BE2C (cell line): ENCODE results near the gene TAF9.
"Not testable (repeated sequence)": the region's sequence is repeated elsewhere in the genome, so short reads cannot be mapped to it uniquely, and the experiment has no call there.

Experiments
- DNase-seq: peaks from one replicate; pipeline ENCODE4 v3.0.0-alpha.2; 2020
- H3K27me3 ChIP-seq: fragments of 250-450 bp; sonication (Bioruptor Pico); 2 replicates; pipeline ENCODE4 v1.5.1; 2020; ENCODE audit warnings: mild to moderate bottlenecking
- H3K36me3 ChIP-seq: fragments of 250-450 bp; sonication (Bioruptor Pico); 2 replicates; pipeline ENCODE4 v1.5.1; 2020; ENCODE audit warnings: mild to moderate bottlenecking
- H3K4me1 ChIP-seq: fragments of 250-450 bp; sonication (Bioruptor Pico); 2 replicates; pipeline ENCODE4 v1.5.1; 2020
- H3K4me3 ChIP-seq: 2 replicates; pipeline ENCODE4 v1.5.1; 2011; ENCODE audit warnings: low read depth, low read length
- H3K9me3 ChIP-seq: fragments of 250-450 bp; sonication (Bioruptor Pico); 2 replicates; pipeline ENCODE4 v1.5.1; 2020
- TF ChIP-seq, protein P1 (sequence below): IDR thresholded peaks from 2 replicates; pipeline ENCODE4 v1.5.1; 2012; ENCODE audit warnings: mild to moderate bottlenecking, low read depth, low read length

The TAF9 gene

DNA sequence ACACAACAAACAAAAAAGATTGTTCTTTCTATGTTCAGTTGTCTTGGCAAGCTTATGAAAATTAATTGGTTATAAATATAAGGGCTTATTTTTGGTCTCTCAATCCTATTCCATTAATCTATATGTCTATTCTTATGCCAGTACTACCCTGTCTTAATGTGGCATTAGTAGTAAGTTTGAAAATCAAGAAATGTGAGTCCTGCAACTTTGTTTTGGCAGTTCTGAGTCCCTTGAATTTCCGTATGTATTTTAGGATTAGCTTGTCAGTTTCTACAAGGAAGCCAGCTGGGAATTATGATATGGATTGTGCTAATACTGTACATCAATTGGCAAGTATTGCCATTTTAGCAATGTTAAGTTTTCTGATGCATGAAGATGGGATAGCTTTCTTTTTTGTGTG is 26.2 kb downstream of the TAF9 start:
- H3K36me3 ChIP-seq: no peaks in the 10 kb centered on the region
- TF ChIP-seq, protein P1, sequence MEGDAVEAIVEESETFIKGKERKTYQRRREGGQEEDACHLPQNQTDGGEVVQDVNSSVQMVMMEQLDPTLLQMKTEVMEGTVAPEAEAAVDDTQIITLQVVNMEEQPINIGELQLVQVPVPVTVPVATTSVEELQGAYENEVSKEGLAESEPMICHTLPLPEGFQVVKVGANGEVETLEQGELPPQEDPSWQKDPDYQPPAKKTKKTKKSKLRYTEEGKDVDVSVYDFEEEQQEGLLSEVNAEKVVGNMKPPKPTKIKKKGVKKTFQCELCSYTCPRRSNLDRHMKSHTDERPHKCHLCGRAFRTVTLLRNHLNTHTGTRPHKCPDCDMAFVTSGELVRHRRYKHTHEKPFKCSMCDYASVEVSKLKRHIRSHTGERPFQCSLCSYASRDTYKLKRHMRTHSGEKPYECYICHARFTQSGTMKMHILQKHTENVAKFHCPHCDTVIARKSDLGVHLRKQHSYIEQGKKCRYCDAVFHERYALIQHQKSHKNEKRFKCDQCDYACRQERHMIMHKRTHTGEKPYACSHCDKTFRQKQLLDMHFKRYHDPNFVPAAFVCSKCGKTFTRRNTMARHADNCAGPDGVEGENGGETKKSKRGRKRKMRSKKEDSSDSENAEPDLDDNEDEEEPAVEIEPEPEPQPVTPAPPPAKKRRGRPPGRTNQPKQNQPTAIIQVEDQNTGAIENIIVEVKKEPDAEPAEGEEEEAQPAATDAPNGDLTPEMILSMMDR: no peak

GRCh38 chr5:69341520-69342161 is 27.7 kb downstream of the TAF9 start:
- Histone ChIP-seq H3K27me3 (no peaks in the 10 kb centered on the region), H3K4me3 (no peak overlapping the region), H3K9me3 (no peaks in the 10 kb centered on the region), H3K4me1 (no peaks in the 10 kb centered on the region), H3K36me3 (no peaks in the 10 kb centered on the region)
- TF ChIP-seq, protein P1: no peak
- DNase-seq: no peak

More for the DNA sequence above, 26.2 kb downstream of the TAF9 start:
- no peak overlapping the region for H3K4me3 ChIP-seq
- no peaks in the 10 kb centered on the region for H3K27me3 ChIP-seq
- no peaks in the 10 kb centered on the region for H3K9me3 ChIP-seq
- no peaks in the 10 kb centered on the region for H3K4me1 ChIP-seq
- no peak for DNase-seq

GRCh38 chr5:69335341-69335935 is 33.9 kb downstream of the TAF9 start:
- Histone ChIP-seq H3K4me3 (no peak overlapping the region), H3K9me3 (no peaks in the 10 kb centered on the region), H3K4me1 (no peaks in the 10 kb centered on the region), H3K36me3 (no peaks in the 10 kb centered on the region), H3K27me3 (no peaks in the 10 kb centered on the region)
- TF ChIP-seq, protein P1: no peak
- DNase-seq: no peak

DNA sequence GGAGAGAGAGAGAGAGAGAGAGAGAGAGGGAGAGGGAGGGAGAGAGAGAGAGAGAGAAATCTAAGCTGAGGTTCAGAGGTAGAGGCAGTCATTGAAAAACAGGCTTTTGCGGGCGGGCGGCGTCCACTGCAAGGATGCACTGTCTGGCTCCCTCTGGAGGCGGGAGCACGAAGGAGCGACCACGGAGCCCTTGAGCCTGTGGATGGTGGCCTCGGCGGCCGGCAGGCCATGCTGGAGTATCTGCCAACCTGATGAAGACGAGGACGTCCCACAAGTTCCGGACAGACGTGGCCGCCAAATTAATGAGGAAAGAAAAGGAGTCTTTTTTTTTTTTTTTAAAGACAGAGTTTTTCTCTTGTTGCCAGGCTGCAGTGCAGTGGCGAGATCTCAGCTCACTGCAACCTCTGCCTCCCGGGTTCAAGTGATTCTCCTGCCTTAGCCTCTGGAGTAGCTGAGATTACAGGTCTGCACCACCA is 34.5 kb downstream of the TAF9 start:
- Histone ChIP-seq H3K9me3 (no peaks in the 10 kb centered on the region), H3K27me3 (no peaks in the 10 kb centered on the region), H3K4me1 (no peaks in the 10 kb centered on the region), H3K36me3 (no peaks in the 10 kb centered on the region), H3K4me3 (no peak overlapping the region)
- DNase-seq: peak; percentile 91
- TF ChIP-seq, protein P1: peak; percentile 82

DNA sequence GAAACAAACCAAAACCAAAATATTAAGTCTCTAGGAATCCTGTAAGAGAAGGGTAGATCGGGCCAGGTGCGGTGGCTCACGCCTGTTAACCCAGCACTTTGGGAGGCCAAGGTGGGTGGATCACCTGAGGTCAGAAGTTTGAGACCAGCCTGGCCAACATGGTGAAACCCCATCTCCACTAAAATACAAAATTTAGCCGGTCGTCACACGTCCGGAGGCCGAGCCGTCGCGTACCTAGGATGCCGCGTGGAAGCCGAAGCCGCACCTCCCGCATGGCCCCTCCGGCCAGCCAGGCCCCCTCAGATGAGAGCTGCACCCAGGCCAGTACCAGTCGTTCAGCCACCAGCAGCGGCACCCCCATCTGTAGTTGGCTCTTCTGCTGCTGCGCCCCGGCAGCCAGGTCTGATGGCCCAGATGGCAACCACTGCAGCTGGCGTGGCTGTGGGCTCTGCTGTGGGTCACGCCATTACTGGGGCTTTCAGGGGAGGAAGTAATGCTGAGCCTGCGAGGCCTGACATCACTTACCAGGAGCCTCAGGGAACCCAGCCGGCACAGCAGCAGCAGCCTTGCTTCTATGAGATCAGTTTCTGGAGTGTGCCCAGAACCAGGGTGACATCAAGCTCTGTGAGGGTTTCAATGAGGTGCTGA is 35.5 kb downstream of the TAF9 start:
- DNase-seq: peak; percentile 17
- not testable (repeated sequence) for H3K27me3 ChIP-seq, H3K9me3 ChIP-seq

DNA sequence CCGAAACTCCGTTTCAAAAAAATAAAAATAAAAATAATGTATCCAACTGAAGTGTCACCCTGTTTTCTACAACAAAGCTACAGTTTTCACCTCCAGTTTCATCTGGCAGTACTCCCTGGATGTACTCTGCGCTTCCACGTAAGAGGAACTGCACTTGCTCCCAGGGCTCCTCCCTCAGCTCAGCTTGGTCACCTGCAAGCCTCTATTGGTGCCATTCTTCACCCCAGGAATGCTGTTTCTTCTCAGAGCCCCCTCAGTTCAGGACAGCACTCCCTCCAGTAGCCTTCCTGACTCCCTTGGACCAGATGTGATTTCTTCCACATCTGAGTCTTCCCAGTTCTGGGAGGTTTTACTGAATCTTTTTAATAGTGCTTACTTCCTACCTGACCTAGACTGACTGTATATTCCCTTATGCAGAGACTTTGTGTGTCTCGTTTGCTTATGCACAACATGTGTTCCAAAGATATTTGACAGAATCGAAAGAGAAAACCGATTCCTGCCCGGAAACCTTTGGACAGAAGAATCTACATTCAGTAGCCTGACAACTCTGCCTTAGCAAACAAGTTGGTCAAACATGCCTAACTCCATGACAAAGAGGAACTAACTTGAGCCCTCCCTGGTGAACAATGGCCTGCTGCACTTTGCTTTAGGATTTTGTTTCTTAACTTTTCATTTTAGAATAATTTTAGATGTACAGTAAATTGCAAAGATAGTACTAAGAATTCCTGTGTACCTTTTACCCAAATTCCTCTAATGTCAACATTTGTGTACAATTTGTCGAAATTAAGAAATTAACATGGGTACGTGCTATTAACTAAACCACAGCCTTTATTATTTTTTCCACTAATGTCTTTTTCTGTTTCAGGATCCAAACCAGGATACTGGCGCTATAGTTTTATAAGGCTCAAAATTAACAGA is 37.5 kb downstream of the TAF9 start:
- H3K36me3 ChIP-seq: no peaks in the 10 kb centered on the region
- TF ChIP-seq, protein P1: no peak
- no peaks in the 10 kb centered on the region for H3K27me3 ChIP-seq
- no peaks in the 10 kb centered on the region for H3K9me3 ChIP-seq
- no peak for DNase-seq
- no peaks in the 10 kb centered on the region for H3K4me1 ChIP-seq
- H3K4me3 ChIP-seq: peak overlapping the region; percentile 76

More for the DNA sequence above, 35.5 kb downstream of the TAF9 start:
- H3K4me1 ChIP-seq, H3K36me3 ChIP-seq, H3K4me3 ChIP-seq: not testable (repeated sequence)
